HG02623 (cell line): ENCODE results near the gene MLF2.
"Not testable (repeated sequence)": the region's sequence is repeated elsewhere in the genome, so short reads cannot be mapped to it uniquely, and the experiment has no call there.

Experiments
- ATAC-seq: cut with Tn5 transposase; IDR thresholded peaks from one replicate; pipeline ENCODE4 v1.9.1; 2021; ENCODE audit warnings: moderate library complexity; ENCODE audit not compliant: unreplicated experiment

MLF2 gene

DNA sequence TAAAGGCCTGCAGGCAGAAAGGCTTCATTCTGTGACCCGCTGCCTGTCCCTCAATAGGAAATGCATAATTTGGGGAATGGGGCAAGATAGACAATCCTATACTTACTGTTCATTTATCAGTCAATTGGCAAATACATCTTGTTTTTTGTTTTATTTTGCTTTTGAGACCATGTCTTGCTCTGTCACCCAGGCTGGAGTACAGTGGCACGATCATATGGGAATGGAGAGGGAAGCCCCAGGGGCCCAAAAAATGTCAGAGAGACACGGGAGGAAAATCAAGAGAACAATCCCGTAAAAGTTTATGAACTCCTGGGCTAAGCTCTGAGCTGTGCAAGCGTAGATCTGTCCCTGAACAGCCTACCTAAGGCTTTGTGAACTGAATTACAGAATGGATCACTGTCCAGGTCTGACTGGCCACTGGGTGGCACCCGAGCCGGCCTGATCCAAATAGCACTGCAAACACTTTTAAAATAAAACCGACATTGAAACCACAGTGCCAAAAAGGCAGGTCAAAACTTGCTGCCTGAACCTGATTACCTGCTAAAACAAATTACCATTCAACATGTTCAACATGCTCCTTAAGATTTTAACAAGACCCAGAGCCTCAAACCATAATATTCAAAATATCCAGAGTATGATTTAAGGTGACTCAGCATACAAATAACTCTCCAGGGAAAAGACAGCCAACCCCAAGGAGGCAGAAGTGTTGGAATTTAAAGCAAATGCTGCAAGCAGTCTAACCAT is 17.3 kb downstream of the MLF2 start:
- no peak for ATAC-seq

DNA sequence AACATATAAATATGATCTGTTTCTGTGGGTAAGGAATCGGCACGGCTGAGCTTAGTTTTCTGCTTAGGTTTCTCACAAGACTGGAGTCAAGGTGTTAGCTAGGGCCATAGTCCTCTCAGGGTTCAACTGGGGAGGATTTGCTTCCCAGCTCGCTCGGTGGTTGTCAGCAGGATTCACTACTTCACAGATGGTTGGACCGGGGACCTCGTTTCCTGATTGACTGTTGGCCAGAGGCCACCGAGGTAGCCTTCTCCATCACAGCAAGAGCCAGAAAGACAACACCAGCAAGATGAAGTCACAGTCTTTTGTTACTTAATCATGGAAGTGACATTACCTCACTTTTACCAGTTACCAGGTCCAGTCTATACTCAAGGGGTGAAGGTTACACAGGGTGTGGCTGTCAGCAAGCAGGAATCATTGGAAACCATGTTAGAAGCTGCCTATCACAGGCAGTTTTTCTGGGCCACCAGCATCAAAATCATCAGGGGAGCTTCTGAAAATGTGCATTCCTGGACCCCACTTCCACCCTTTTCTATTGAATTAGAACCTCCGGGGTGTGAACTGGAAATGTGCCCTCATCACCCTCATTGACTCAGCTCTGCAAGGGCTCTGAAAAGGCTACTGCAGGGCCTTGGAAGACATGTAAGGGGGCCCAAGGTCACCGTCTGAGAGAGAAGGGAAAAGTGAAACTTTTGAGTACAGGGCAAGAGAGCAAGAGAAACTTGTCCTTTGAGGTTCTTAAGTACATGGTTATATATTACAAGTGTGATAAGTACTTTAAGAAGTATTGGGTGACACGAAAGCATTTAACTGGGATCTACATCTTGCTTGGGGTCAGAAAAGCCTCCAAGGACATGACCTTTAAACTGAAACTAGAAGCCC is 18.2 kb downstream of the MLF2 start:
- no peak for ATAC-seq

DNA sequence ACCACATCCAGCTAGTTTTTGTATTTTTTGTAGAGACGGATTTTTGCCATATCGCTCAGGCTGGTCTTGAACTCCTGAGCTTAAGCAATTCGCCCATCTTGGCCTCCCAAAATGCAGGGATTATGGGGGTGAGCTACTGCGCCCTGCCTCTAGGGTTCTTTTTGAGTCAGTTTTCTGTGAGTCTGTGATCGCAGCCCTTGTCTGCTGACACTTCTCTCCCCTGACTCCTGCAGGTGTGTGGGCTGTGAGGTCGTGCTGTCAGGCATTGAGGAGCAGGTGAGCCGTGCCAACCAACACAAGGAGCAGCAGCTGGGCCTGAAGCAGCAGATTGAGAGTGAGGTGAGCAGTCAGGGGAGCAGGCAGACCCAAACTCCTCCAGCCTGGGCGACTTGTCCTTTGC is 22.8 kb downstream of the MLF2 start:
- no peak for ATAC-seq

DNA sequence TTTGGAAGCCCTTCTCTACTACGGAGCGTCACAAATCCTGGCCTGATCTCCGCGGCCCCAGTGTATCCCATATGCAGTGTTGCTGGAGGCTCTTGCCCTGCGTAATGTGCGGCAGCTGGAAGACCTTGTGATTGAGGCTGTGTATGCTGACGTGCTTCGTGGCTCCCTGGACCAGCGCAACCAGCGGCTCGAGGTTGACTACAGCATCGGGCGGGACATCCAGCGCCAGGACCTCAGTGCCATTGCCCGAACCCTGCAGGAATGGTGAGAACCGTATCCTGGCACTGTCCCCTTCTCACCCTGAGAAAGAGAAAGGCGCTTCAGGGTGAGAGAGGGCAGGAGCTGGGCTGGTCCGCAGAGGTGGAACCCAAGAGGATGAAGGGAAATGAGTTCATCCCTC is 23.8 kb downstream of the MLF2 start:
- no peak for ATAC-seq

DNA sequence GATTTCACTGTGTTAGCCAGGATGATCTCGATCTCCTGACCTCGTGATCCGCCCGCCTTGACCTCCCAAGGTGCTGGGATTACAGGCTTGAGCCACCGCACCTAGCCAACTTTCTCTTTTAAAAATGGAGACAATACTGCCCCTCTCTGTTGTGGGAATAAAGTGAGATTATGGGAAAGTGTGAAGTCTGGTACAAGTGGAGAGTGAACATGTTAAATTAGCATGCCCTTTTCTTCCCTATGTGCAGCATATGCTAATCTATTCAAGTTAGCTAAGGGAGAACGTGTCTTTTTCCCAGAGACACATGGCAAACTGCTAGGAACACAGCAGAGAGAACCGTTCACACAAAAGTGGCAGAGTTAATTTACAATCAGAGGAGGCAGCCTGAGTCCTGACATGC is 27.6 kb downstream of the MLF2 start:
- ATAC-seq = no peak

DNA sequence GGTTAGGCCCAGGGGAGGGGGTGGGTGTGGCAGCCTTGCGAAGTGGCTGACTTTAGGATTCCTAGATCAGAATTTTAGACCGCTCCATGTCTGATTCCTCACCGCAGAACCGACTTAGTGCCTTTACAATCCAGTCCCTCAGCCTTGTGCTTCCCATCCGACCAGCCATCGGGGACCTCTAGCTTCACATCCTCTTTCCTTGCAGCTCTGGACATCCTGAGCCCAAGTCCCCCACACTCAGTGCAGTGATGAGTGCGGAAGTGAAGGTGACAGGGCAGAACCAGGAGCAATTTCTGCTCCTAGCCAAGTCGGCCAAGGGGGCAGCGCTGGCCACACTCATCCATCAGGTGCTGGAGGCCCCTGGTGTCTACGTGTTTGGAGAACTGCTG is 28.5 kb downstream of the MLF2 start:
- ATAC-seq = no peak

DNA sequence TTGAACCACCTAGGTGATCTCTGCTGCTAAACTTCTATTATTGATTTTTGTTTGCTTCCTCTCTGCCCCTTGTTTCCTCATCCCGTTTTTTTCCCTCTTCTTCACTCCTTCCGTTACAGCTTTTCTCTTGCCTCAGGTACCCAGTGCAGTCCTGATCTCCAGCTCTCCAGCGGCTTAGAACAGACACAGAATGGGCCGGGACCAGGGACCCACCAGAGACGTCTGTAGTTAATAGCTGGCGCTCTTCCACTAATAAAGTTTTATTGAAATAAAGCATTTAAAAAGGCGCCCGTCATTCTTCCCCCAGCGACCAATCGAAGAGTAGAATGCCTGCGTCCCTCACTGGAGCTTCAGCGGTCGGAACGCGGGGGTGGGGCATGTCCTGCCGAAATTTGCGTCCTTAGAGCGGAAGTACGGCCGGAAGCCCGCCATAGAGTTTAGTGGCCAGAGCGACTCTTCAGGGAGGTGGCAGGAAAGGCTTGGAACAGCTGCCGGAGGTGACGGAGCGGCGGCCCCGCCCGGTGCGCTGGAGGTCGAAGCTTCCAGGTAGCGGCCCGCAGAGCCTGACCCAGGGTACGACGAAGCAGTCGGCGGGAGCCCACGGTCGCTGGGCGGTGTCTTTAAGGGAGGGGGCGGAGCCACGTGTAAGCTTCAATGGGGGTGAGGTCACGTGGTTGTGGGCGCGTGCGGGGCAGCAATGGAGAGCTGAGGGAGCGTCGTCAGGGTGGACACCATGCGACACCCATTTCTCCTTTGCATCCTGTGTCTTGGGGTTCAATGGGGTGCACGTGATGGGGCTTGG is 29.1 kb downstream of the MLF2 start, which contains the start of gene COPS7A:
COPS7A (plus strand) TSS at position 440 of the 802 bp plus-strand sequence. CDS start 611 bp downstream, outside the sequence.
- ATAC-seq = peak; percentile 95

DNA sequence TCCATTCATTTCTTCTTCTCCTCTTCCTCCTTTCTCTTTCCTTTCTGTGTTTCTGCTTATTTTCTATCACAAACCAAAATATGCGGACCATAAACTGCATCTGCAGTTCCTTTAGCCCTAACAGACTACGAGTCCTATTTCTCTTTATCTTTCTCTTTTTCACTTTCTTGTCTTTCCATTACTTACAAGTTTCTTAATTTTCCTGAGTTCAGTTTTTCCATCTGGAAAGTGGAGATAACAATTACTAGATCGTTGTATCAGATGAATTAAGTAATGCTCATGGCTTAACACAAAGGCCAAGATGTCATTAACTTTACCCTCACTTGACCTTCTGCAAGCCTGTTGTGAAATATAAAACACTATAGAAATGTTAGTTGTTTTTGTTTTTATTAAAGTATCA is 30.1 kb downstream of the MLF2 start:
- no peak for ATAC-seq

DNA sequence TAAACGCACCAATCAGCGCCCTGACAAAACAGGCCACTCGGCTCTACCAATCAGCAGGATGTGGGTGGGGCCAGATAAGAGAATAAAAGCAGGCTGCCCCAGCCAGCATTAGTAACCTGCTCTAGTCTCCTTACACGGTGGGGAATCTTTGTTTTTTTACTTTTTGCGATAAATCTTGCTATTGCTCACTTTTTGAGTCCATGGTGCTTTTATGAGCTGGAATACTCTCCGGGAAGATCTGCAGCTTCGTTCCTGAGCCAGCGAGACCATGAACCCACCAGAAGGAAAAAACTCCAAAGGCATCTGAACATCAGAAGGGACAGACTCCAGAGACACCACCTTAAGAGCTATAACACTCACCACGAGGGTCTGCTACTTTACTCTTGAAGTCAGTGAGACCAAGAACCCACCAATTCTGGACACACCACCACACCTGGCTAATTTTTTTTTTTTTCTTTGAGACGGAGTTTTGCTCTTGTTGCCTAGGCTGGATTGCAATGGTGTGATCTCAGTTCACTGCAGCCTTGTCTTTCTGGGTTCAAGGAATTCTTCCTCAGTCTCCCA is 36.0 kb downstream of the MLF2 start:
- ATAC-seq = no peak

DNA sequence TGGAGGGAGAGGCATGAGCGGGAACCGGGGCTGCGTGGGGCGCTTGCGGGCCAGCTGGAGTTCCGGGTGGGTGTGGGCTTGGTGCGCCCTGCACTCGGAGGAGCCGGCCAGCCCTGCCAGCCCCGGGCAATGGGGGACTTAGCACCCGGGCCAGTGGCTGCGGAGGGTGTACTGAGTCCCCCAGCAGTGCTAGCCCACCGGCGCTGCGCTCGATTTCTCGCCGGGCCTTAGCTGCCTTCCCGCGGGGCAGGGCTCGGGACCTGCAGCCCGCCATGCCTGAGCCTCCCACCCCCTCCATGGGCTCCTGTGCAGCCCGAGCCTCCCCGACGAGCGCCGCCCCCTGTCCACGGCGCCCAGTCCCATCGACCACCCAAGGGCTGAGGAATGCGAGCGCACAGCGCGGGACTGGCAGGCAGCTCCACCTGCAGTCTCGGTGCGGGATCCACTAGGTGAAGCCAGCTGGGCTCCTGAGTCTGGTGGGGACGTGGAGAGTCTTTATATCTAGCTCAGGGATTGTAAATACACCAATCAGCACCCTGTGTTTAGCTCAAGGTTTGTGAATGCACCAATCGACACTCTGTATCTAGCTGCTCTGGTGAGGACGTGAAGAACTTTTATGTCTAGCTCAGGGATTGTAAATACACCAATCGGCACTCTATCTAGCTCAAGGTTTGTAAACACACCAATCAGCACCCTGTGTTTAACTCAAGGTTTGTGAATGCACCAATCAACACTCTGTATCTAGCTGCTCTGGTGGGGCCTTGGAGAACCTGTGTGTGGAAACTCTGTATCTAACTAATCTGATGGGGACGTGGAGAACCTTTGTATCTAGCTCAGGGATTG is 36.7 kb downstream of the MLF2 start:
- ATAC-seq = not testable (repeated sequence)

DNA sequence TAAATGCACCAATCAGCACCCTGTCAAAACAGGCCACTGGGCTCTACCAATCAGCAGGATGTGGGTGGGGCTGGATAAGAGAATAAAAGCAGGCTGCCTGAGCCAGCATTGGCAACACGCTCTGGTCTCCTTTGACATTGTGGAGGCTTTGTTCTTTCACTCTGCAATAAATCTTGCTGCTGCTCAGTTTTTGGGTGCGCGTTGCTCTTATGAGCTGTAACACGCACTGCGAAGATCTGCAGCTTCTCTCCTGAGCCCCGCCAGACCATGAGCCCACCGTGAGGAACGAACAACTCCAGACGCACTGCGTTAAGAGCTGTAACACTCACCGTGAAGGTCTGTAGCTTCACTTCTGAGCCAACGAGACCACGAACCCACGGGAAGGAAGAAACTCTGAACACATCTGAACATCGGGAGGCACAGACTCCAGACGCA is 44.0 kb downstream of the MLF2 start:
- no peak for ATAC-seq

DNA sequence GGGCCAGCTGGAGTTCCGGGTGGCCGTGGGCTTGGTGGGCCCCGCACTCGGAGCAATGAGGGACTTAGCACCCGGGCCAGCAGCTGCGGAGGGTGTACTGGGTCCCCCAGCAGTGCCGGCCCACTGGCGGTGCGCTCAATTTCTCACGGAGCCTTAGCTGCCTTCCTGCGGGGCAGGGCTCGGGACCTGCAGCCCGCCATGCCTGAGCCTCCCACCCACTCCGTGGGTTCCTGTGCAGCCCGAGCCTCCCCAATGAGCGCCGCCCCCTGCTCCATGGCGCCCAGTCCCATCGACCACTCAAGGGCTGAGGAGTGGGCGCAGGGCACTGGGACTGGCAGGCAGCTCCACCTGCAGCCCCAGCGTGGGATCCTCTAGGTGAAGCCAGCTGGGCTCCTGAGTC is 44.6 kb downstream of the MLF2 start:
- ATAC-seq = not testable (repeated sequence)

DNA sequence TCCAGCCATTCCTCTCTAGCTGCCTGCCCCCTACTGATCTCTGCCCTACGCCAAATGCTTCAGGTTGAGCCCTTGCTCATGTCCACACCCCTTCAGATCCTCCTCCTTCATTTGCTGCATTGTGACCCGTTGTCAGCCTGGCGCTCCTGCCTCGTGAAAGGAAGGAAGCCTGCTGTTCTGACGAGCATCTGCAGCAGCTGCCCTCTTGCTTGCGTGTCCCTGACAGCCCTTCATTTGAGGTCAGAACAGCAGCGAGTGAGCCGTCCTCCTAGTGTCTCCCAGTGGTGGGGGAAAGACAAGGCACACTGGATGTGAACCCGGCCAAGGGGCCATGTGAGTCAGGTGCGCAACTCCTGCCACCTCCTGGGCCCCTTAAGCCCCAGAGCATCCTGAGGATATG is 49.3 kb downstream of the MLF2 start:
- no peak for ATAC-seq

DNA sequence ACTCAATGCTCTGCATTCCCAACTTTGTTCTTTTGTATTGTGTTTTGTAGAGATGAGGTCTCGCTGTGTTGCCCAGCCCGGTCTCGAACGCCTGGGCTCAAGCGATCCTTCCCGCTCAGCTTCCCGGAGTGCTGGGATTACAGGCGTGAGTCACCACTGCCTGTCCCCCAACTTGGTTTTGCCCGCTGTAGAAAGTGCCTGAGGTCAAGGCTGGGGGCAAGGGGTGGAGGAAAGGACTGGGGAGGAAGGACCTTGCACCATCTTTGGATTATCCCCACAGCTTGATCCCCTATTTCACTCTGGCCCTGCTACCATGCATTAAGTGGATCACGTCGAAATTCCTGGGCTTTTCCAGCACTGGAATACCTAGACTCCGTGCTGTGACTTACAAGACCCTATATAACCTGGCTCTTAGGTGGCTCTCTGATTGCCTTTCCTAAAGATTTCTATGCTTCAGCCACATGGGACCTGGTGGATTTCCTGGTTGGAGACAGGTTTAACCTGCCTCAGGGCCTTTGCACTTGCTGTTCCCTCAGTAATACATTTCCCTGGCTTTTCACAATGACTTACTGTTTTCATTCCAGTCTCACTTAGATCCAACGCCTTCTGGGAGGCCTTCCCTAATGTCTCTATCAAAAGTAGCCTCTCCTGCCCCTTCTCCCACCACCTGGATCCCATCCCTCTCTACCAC is 51.7 kb downstream of the MLF2 start:
- ATAC-seq = no peak

DNA sequence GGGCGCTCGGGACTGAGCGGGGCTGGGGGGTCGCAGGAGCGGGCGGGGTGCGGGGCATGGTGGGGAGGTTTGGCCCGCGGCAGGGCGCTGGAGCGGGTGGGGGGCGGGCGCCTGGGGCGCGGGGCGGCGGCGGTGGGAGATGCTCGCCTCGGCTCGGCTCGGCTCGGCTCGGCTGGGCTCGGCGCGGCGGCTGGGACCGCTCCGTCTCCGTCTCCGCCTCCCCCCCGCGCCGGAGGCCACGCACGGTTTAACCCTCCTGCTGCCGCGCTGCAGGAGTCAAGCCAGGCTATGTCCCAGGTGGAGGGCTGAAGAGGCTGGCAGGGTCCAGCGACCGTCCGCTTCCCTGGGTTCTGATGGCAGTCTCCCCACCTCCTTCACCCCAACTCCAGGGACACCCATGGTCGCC is 52.3 kb downstream of the MLF2 start, which contains the start of gene PIANP:
PIANP (minus strand) TSS at position 170 of the 406 bp plus-strand sequence. CDS start 2,754 bp downstream, outside the sequence.
- no peak for ATAC-seq

DNA sequence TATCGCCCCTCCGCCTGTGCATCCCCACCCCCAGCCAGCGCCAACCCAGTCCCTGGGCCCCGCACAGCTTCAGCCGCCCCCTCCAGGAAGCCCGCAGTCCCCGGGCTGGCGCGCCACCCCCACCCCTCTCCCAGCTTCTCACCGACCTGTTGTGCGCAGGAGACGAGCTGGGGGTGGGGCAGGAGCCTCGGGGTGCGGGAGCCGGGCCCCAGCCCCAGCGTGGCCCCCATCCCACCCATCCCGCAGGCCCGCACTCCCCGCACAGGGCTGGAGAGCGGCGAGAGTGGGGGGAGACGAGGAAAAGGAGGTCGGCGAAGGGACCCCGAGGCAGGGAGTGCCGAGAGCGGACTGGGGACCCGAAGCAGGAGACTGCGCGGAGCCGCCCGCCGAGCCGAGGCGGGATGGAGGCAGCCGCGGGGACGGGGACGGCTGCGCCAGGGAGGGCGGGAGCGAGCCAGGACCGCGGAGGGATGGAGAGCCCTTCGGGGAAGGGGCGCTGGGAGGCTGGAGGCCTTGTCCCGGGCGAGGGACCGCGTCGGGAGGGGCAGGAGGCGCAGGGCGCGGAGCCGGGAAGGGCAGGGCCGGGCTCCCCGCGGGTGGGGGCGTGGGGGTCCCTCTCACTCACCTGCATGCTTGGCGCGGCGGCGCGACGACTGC is 52.8 kb downstream of the MLF2 start:
- no peak for ATAC-seq

DNA sequence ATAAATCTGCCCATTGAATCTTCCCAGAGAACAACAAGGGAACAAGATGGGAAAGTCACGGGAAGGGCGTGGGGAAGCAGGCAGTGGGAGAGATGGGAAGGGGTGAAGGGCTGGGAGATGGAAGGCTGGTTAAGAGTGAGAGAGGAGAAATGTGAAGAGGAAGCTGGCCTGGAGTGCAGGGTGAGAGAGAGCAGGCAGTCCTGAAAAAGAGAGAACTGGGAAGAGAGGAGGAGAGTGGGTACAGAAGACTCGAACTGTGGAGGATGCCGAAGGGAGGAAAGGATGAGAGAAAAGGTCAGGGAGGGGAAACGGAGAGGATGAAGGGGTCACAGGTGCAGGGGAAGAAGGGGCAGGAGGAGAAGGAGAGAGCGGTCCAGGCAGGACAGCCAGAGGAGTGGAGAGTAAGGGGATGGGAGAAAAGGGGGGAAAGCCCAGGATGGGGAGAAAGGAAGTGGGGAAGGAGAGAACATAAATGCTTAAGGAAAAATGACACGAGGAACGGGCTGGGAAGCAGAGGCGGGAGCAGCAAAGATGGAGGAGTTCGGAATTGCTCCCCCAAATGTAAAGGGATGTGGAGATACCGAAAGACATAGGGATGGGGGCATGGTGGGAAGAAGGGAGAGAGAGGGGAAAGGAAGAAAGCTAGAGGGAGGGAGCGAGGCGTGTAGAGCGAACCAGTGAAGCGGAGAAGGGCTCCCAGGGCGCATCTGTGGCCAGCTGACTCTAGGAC is 53.5 kb downstream of the MLF2 start:
- no peak for ATAC-seq
